ENCODE data around the gene KIF23. TPM values are rescaled to one million over a fixed set of nuclear protein-coding genes. Genes with fewer than 3 reads are reported as not detected.
"Not testable (repeated sequence)": the region's sequence is repeated elsewhere in the genome, so short reads cannot be mapped to it uniquely, and the experiment has no call there.

The KIF23 gene
- total RNA-seq, 1 donor from 2014 or later = 67.3 TPM

- peaks cover 4% of the 10 kb centered on the region for H3K9me3 Mint-ChIP-seq
- H3K4me3 Mint-ChIP-seq = no peak overlapping the region
- H3K4me1 Mint-ChIP-seq = peaks cover 4% of the 10 kb centered on the region
- H3K27ac Mint-ChIP-seq (ENCODE audit: unreplicated experiment) = no peak overlapping the region
- no peak for TF ChIP-seq CTCF (conservative IDR thresholded peaks at IDR 0.05)
- DNase-seq (ENCODE audit: low read depth, low spot score) = no peak
- no peaks in the 10 kb centered on the region for H3K27me3 Mint-ChIP-seq (ENCODE audit: low read depth)
- no peaks in the 10 kb centered on the region for H3K36me3 Mint-ChIP-seq (ENCODE audit: low read depth)
Observed at GRCh38 chr15:69377216-69377970, 36.8 kb upstream of the KIF23 start.

- Mint-ChIP-seq H3K9me3 (no peaks in the 10 kb centered on the region), H3K27me3 (ENCODE audit: low read depth) (no peaks in the 10 kb centered on the region), H3K27ac (ENCODE audit: unreplicated experiment) (no peak overlapping the region), H3K36me3 (ENCODE audit: low read depth) (no peaks in the 10 kb centered on the region), H3K4me3 (no peak overlapping the region), H3K4me1 (peaks cover 4% of the 10 kb centered on the region)
- DNase-seq (ENCODE audit: low read depth, low spot score) = no peak
- peak; percentile 16 for TF ChIP-seq CTCF (conservative IDR thresholded peaks at IDR 0.05)
Observed at GRCh38 chr15:69380100-69380725, 33.9 kb upstream of the KIF23 start.

DNA sequence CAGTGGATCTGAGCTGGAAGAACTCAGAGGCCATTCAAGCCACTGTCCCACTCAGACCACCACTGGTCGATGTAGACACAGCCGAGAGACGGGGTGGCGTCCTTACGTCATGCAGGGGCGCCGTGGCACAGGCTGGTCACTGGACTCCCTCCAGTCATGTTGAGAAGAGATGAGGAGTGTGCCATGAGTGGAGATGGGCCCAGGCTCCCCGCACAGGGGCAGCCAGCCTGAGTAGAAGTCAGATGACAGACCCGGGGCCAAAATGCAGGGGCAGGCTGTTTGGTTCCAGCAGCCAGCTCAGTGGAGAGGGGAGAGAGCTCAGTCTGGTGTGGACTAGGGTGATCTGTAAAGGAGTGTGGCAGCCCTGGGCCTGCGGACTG is 33.4 kb upstream of the KIF23 start:
- Mint-ChIP-seq H3K36me3 (ENCODE audit: low read depth) (no peaks in the 10 kb centered on the region), H3K4me3 (no peak overlapping the region), H3K9me3 (no peaks in the 10 kb centered on the region), H3K4me1 (peaks cover 4% of the 10 kb centered on the region), H3K27ac (ENCODE audit: unreplicated experiment) (no peak overlapping the region), H3K27me3 (ENCODE audit: low read depth) (no peaks in the 10 kb centered on the region)
- TF ChIP-seq CTCF (conservative IDR thresholded peaks at IDR 0.05) = no peak
- DNase-seq (ENCODE audit: low read depth, low spot score) = no peak

GRCh38 chr15:69382176-69382575 is 32.0 kb upstream of the KIF23 start:
- H3K9me3 Mint-ChIP-seq; H3K4me3 Mint-ChIP-seq; DNase-seq (ENCODE audit: low read depth, low spot score); H3K4me1 Mint-ChIP-seq; H3K27me3 Mint-ChIP-seq (ENCODE audit: low read depth); H3K36me3 Mint-ChIP-seq (ENCODE audit: low read depth); H3K27ac Mint-ChIP-seq (ENCODE audit: unreplicated experiment): not testable (repeated sequence)

- not testable (repeated sequence) for H3K36me3 Mint-ChIP-seq (ENCODE audit: low read depth); H3K4me3 Mint-ChIP-seq; H3K9me3 Mint-ChIP-seq; H3K27me3 Mint-ChIP-seq (ENCODE audit: low read depth); DNase-seq (ENCODE audit: low read depth, low spot score); H3K27ac Mint-ChIP-seq (ENCODE audit: unreplicated experiment); H3K4me1 Mint-ChIP-seq
Observed at GRCh38 chr15:69384066-69384465, 30.1 kb upstream of the KIF23 start.

DNA sequence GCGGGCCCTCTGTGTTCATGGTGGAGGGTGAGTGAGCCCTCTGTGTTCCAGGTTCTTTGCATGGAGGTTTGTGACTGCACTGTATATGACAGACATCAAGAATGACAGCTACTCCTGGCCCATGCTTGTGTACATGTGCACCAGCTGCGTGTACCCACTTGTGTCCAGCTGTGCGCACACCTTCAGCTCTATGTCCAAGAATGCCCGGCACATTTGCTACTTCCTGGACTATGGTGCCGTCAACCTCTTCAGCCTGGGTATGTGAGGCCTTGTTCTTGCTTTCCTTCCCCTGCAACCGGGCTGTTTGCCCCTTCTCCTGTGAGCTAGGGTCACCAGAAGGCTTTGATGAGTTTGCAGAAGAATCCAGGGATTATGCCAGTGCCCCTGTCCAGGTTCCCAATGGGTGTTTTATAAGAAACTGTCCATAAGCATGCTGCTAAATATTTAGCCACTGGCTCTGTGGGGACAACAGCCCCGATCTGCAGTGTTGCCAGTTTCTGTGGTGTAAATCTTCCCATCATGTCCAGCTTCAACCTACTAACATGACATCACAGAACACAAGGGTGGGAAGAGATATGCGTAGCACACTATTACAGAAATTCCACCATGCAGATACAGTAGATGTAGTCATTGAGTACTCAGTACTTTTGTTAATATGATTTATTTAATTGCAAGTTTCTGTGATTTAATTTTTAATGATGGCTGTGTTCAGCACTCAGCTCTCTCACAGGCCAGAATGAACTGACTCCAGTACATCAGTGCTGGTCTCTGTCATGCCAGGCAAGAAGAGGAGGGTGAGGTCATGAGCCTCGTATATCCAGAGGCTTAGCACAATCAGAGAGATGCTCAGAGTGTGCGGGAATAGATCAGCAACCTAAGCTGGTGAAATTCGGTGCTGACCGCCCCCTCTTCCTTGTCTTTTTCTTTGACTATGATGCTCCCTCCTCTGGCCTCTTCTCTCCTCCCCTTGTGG is 29.2 kb upstream of the KIF23 start:
- Mint-ChIP-seq H3K4me1 (peaks cover 6% of the 10 kb centered on the region), H3K27me3 (ENCODE audit: low read depth) (no peaks in the 10 kb centered on the region), H3K27ac (ENCODE audit: unreplicated experiment) (no peak overlapping the region), H3K9me3 (no peaks in the 10 kb centered on the region), H3K4me3 (no peak overlapping the region), H3K36me3 (ENCODE audit: low read depth) (no peaks in the 10 kb centered on the region)
- no peak for TF ChIP-seq CTCF (conservative IDR thresholded peaks at IDR 0.05)
- no peak for DNase-seq (ENCODE audit: low read depth, low spot score)

Measured in neural crest cell (in vitro differentiated cells).